Mucosa of stomach (tissue), 1 donor: ENCODE results near the gene ZBTB47.

Experiments
- H3K27me3 ChIP-seq: one replicate; pipeline ENCODE4 v1.7.0; 2013; ENCODE audit warnings: mild to moderate bottlenecking, low read length; ENCODE audit not compliant: control insufficient read depth, insufficient read depth
- H3K36me3 ChIP-seq: one replicate; pipeline ENCODE4 v1.7.0; 2013; ENCODE audit warnings: low read length; ENCODE audit not compliant: control insufficient read depth, insufficient read depth
- H3K4me1 ChIP-seq: one replicate; pipeline ENCODE4 v1.7.0; 2013; ENCODE audit warnings: mild to moderate bottlenecking, low read length; ENCODE audit not compliant: control insufficient read depth, insufficient read depth
- H3K4me3 ChIP-seq: one replicate; pipeline ENCODE4 v1.7.0; 2013; ENCODE audit warnings: low read length
- H3K9ac ChIP-seq: one replicate; pipeline ENCODE4 v1.7.0; 2013; ENCODE audit warnings: mild to moderate bottlenecking, low read length, moderate library complexity
- H3K9me3 ChIP-seq: one replicate; pipeline ENCODE4 v1.7.0; 2013; ENCODE audit warnings: mild to moderate bottlenecking, low read length, moderate library complexity; ENCODE audit not compliant: control insufficient read depth
- donor health status: Pancreatic carcinoma.

Gene ZBTB47

GRCh38 chr3:42690766-42691680, 37.5 kb downstream of the ZBTB47 start:
- no peaks in the 10 kb centered on the region for H3K9me3 ChIP-seq
- peaks cover 11% of the 10 kb centered on the region for H3K27me3 ChIP-seq
- H3K9ac ChIP-seq = no peak overlapping the region
- no peaks in the 10 kb centered on the region for H3K36me3 ChIP-seq
- H3K4me1 ChIP-seq = no peaks in the 10 kb centered on the region
- H3K4me3 ChIP-seq = no peak overlapping the region

- H3K4me3 ChIP-seq = no peak overlapping the region
- H3K9me3 ChIP-seq = no peaks in the 10 kb centered on the region
- H3K36me3 ChIP-seq = no peaks in the 10 kb centered on the region
- peaks cover 3% of the 10 kb centered on the region for H3K27me3 ChIP-seq
- H3K4me1 ChIP-seq = no peaks in the 10 kb centered on the region
- H3K9ac ChIP-seq = no peak overlapping the region
Measured at GRCh38 chr3:42691816-42692666, 38.5 kb downstream of the ZBTB47 start.

- Histone ChIP-seq H3K4me3 (no peak overlapping the region), H3K9me3 (no peaks in the 10 kb centered on the region), H3K9ac (no peak overlapping the region), H3K27me3 (peaks cover 3% of the 10 kb centered on the region), H3K4me1 (no peaks in the 10 kb centered on the region), H3K36me3 (no peaks in the 10 kb centered on the region)
Measured at GRCh38 chr3:42692667-42693529, 39.4 kb downstream of the ZBTB47 start.

- Histone ChIP-seq H3K27me3 (peaks cover 3% of the 10 kb centered on the region), H3K36me3 (no peaks in the 10 kb centered on the region), H3K9me3 (no peaks in the 10 kb centered on the region), H3K4me1 (no peaks in the 10 kb centered on the region), H3K9ac (no peak overlapping the region), H3K4me3 (no peak overlapping the region)
Measured at GRCh38 chr3:42693530-42693930, 40.0 kb downstream of the ZBTB47 start.

GRCh38 chr3:42694366-42694765, 40.9 kb downstream of the ZBTB47 start:
- Histone ChIP-seq H3K4me3 (no peak overlapping the region), H3K36me3 (no peaks in the 10 kb centered on the region), H3K9me3 (no peaks in the 10 kb centered on the region), H3K27me3 (peaks cover 3% of the 10 kb centered on the region), H3K9ac (no peak overlapping the region), H3K4me1 (no peaks in the 10 kb centered on the region)

- no peak overlapping the region for H3K9ac ChIP-seq
- H3K27me3 ChIP-seq = peaks cover 7% of the 10 kb centered on the region
- H3K36me3 ChIP-seq = no peaks in the 10 kb centered on the region
- no peaks in the 10 kb centered on the region for H3K4me1 ChIP-seq
- no peaks in the 10 kb centered on the region for H3K9me3 ChIP-seq
- H3K4me3 ChIP-seq = no peak overlapping the region
Measured at GRCh38 chr3:42696356-42697288, 43.1 kb downstream of the ZBTB47 start.

- no peaks in the 10 kb centered on the region for H3K36me3 ChIP-seq
- no peak overlapping the region for H3K4me3 ChIP-seq
- H3K4me1 ChIP-seq = no peaks in the 10 kb centered on the region
- H3K9me3 ChIP-seq = no peaks in the 10 kb centered on the region
- peaks cover 7% of the 10 kb centered on the region for H3K27me3 ChIP-seq
- no peak overlapping the region for H3K9ac ChIP-seq
Measured at GRCh38 chr3:42697289-42698051, 44.0 kb downstream of the ZBTB47 start.

- no peaks in the 10 kb centered on the region for H3K4me1 ChIP-seq
- H3K27me3 ChIP-seq = peaks cover 7% of the 10 kb centered on the region
- H3K36me3 ChIP-seq = no peaks in the 10 kb centered on the region
- no peaks in the 10 kb centered on the region for H3K9me3 ChIP-seq
- no peak overlapping the region for H3K9ac ChIP-seq
- no peak overlapping the region for H3K4me3 ChIP-seq
Measured at GRCh38 chr3:42698216-42698910, 44.9 kb downstream of the ZBTB47 start.

- Histone ChIP-seq H3K4me1 (no peaks in the 10 kb centered on the region), H3K27me3 (peaks cover 7% of the 10 kb centered on the region), H3K9ac (no peak overlapping the region), H3K4me3 (no peak overlapping the region), H3K9me3 (no peaks in the 10 kb centered on the region), H3K36me3 (no peaks in the 10 kb centered on the region)
Measured at GRCh38 chr3:42698911-42699230, 45.4 kb downstream of the ZBTB47 start.

- Histone ChIP-seq H3K4me3 (no peak overlapping the region), H3K4me1 (no peaks in the 10 kb centered on the region), H3K9me3 (no peaks in the 10 kb centered on the region), H3K9ac (no peak overlapping the region), H3K36me3 (no peaks in the 10 kb centered on the region), H3K27me3 (peaks cover 7% of the 10 kb centered on the region)
Measured at GRCh38 chr3:42699511-42699971, 46.0 kb downstream of the ZBTB47 start.
